HepG2 (cell line): ENCODE data around the gene NME1. TPM values are rescaled to one million over a fixed set of nuclear protein-coding genes. Genes with fewer than 3 reads are reported as not detected.

Source experiments
- CHD2 ChIP-seq: IDR thresholded peaks from 2 replicates; pipeline ENCODE4 v1.6.1; 2011; ENCODE audit warnings: low read depth, low read length, improper control_type of control experiment
- FOXJ3 ChIP-seq: sonication (generic); formaldehyde crosslinking; IDR thresholded peaks from 2 replicates; pipeline ENCODE4 v1.4.0; 2020; ENCODE audit warnings: missing genetic modification reagents, mild to moderate bottlenecking, borderline replicate concordance
- HES4 ChIP-seq: sonication (generic); formaldehyde crosslinking; IDR thresholded peaks from 2 replicates; pipeline ENCODE4 v1.9.0; 2021; ENCODE audit warnings: mild to moderate bottlenecking, missing genetic modification reagents, borderline replicate concordance
- KLF11 ChIP-seq: IDR thresholded peaks from 2 replicates; pipeline ENCODE4 v1.6.1; 2016; ENCODE audit warnings: missing compliant biosample characterization
- KLF13 ChIP-seq: sonication (generic); formaldehyde crosslinking; IDR thresholded peaks from 2 replicates; pipeline ENCODE4 v1.4.0; 2020; ENCODE audit warnings: mild to moderate bottlenecking, missing genetic modification reagents
- POLR2AphosphoS2 ChIP-seq: IDR thresholded peaks from 2 replicates; pipeline ENCODE4 v1.6.1; 2011; ENCODE audit warnings: low read depth, low read length, improper control_type of control experiment
- POLR2AphosphoS5 ChIP-seq: IDR thresholded peaks from 2 replicates; pipeline ENCODE4 v1.6.1; 2012; ENCODE audit warnings: low read depth, low read length
- SIN3B ChIP-seq: fragments of 150-350 bp; IDR thresholded peaks from 2 replicates; pipeline ENCODE4 v1.6.1; 2014; ENCODE audit warnings: low read length
- ZBTB7A ChIP-seq: sonication (generic); formaldehyde crosslinking; IDR thresholded peaks from 2 replicates; pipeline ENCODE4 v1.8.0; 2022; ENCODE audit warnings: mild to moderate bottlenecking, missing genetic modification reagents
- ZNF251 ChIP-seq: sonication (generic); formaldehyde crosslinking; IDR thresholded peaks from 2 replicates; pipeline ENCODE4 v1.9.0; 2021; ENCODE audit warnings: mild to moderate bottlenecking, missing genetic modification reagents
- ZNF256 ChIP-seq: sonication (generic); formaldehyde crosslinking; conservative IDR thresholded peaks from 2 replicates; pipeline ENCODE4 v1.4.0; 2020; ENCODE audit warnings: missing genetic modification reagents
- ZNF282 ChIP-seq: fragments of 450-650 bp; IDR thresholded peaks from 2 replicates; pipeline ENCODE4 v1.6.1; 2018; ENCODE audit not compliant: partially characterized antibody
- ZNF543 ChIP-seq: sonication (generic); formaldehyde crosslinking; IDR thresholded peaks from 2 replicates; pipeline ENCODE4 v1.4.0; 2020; ENCODE audit warnings: mild to moderate bottlenecking, missing genetic modification reagents
- ZNF563 ChIP-seq: sonication (generic); formaldehyde crosslinking; IDR thresholded peaks from 2 replicates; pipeline ENCODE4 v1.8.0; 2022; ENCODE audit warnings: mild to moderate bottlenecking, moderate library complexity, missing genetic modification reagents
- ZNF616 ChIP-seq: sonication (generic); formaldehyde crosslinking; IDR thresholded peaks from 2 replicates; pipeline ENCODE4 v1.5.0; 2020; ENCODE audit warnings: low read depth, mild to moderate bottlenecking, missing genetic modification reagents
- ZNF841 ChIP-seq: sonication (generic); formaldehyde crosslinking; IDR thresholded peaks from 2 replicates; pipeline ENCODE4 v1.8.1; 2023; ENCODE audit warnings: missing genetic modification reagents, borderline replicate concordance
- polyA plus RNA-seq, 8 experiments: library from polyadenylated mRNA; depleted of rRNA in 3 of 8; stranded (reverse) in 7 of 8; unstranded in 1 of 8; fragments of >200 nt; fragmentation: Illumina TruSeq in 4 of 8; extraction: Trizol in 4 of 8; gene quantifications; 2 replicates each; pipeline versions ENCODE4 v1.2.1 to v1.2.3, GENCODE V29; 2011 to 2016; ENCODE audit warnings: low read depth in 4 of 8, missing spikeins in 1 of 8, mixed read lengths in 1 of 8; ENCODE audit not compliant: insufficient read depth in 1 of 8
- total RNA-seq, 5 experiments: library from RNA; depleted of rRNA; stranded (reverse); fragments of >200 nt; fragmentation: Illumina TruSeq; extraction: Trizol; gene quantifications; 2 replicates each; pipeline ENCODE4 v1.2.3, GENCODE V29; 2016; ENCODE audit warnings: low read depth in 1 of 5
- TF ChIP-seq, protein P1 (sequence below): sonication (generic); formaldehyde crosslinking; IDR thresholded peaks from 2 replicates; pipeline ENCODE4 v1.8.0; 2022; ENCODE audit warnings: mild to moderate bottlenecking, missing genetic modification reagents
- TF ChIP-seq, protein P2 (sequence below): sonication (generic); formaldehyde crosslinking; IDR thresholded peaks from 2 replicates; pipeline ENCODE4 v1.5.0; 2020; ENCODE audit warnings: missing genetic modification reagents
- TF ChIP-seq, protein P3 (sequence below): sonication (generic); formaldehyde crosslinking; IDR thresholded peaks from 2 replicates; pipeline ENCODE4 v1.5.0; 2020; ENCODE audit warnings: mild to moderate bottlenecking, missing genetic modification reagents, moderate library complexity
- TF ChIP-seq, protein P4 (sequence below): IDR thresholded peaks from 2 replicates; pipeline ENCODE4 v1.6.1; 2016; ENCODE audit warnings: low read depth, borderline replicate concordance
- TF ChIP-seq, protein P5 (sequence below): sonication (generic); formaldehyde crosslinking; IDR thresholded peaks from 2 replicates; pipeline ENCODE4 v1.4.0; 2020; ENCODE audit warnings: missing genetic modification reagents

The NME1 gene
- total and polyA plus RNA-seq, 2 of the 13 experiments (the other 11 are each of a cell fraction or from before 2014, with no cell fraction given), result 295 to 516 TPM

DNA sequence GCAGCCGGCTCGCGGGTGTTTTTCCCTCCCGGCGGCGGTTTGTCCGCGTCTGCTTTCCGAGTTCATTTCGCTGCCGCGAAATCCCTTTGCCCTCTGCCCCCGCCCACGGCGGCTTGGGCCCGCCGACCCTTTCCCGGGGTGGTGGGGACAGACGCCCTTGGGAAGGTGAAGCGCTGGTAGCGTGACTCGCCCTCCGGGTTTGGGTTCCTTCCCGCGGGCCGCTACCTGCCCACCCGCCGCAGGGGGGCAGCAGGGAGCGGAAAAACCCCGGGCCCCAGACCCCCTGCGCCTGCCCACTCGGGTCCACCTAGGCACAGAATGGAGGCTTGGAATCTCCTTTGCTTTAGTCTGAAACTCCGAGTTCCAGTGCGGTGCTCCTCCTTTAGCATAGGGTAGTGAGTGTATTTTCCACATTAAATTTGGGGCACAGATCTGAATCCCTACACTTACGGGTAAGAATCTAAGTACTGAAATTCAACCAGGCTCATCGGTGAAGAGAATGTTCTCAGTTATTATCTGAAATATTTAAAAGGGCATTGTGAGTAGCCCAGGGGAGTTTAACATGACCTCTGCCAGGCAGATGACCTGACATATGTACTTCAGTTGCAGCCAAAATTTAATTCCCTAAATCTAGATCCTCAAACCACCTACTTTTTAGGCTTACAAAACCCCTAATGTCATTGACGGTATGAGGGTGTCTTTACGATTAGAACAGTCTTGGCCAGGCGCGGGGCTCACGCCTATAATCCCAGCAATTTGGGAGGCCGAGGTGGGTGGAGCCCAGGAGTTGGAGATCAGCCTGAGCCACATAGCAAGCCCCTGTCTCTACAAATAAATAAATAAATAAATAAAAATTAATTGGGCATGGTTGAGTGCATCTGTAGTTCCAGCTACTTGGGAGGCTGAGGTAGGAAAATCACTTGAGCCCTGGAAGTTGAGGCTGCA, 13.9 kb downstream of the NME1 start (continued):
- TF ChIP-seq ZNF563, result no peak; the same call in 1 of the 2 replicates
- no peak for TF ChIP-seq ZNF841 (CRISPR knock-in tag)
- no peak for TF ChIP-seq ZNF282
- 0 out of 2 replicates have a peak, but pooled peaks have one; percentile 67 for TF ChIP-seq KLF13
- TF ChIP-seq, protein P1, sequence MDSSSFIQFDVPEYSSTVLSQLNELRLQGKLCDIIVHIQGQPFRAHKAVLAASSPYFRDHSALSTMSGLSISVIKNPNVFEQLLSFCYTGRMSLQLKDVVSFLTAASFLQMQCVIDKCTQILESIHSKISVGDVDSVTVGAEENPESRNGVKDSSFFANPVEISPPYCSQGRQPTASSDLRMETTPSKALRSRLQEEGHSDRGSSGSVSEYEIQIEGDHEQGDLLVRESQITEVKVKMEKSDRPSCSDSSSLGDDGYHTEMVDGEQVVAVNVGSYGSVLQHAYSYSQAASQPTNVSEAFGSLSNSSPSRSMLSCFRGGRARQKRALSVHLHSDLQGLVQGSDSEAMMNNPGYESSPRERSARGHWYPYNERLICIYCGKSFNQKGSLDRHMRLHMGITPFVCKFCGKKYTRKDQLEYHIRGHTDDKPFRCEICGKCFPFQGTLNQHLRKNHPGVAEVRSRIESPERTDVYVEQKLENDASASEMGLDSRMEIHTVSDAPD (CRISPR knock-in tag), result 0 out of 2 replicates have a peak, but pooled peaks have one; percentile 56
- peak; percentile 61 for TF ChIP-seq POLR2AphosphoS5
- TF ChIP-seq, protein P2, sequence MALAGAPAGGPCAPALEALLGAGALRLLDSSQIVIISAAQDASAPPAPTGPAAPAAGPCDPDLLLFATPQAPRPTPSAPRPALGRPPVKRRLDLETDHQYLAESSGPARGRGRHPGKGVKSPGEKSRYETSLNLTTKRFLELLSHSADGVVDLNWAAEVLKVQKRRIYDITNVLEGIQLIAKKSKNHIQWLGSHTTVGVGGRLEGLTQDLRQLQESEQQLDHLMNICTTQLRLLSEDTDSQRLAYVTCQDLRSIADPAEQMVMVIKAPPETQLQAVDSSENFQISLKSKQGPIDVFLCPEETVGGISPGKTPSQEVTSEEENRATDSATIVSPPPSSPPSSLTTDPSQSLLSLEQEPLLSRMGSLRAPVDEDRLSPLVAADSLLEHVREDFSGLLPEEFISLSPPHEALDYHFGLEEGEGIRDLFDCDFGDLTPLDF (CRISPR knock-in tag), result no peak
- peak; percentile 81; the same call in 1 of the 2 replicates for TF ChIP-seq ZBTB7A (CRISPR knock-in tag)
- TF ChIP-seq, protein P3, sequence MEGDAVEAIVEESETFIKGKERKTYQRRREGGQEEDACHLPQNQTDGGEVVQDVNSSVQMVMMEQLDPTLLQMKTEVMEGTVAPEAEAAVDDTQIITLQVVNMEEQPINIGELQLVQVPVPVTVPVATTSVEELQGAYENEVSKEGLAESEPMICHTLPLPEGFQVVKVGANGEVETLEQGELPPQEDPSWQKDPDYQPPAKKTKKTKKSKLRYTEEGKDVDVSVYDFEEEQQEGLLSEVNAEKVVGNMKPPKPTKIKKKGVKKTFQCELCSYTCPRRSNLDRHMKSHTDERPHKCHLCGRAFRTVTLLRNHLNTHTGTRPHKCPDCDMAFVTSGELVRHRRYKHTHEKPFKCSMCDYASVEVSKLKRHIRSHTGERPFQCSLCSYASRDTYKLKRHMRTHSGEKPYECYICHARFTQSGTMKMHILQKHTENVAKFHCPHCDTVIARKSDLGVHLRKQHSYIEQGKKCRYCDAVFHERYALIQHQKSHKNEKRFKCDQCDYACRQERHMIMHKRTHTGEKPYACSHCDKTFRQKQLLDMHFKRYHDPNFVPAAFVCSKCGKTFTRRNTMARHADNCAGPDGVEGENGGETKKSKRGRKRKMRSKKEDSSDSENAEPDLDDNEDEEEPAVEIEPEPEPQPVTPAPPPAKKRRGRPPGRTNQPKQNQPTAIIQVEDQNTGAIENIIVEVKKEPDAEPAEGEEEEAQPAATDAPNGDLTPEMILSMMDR (CRISPR knock-in tag), result peak; percentile 90
- 0 out of 2 replicates have a peak, but pooled peaks have one; percentile 32 for TF ChIP-seq CHD2
- no peak for TF ChIP-seq HES4 (CRISPR knock-in tag)
- no peak for TF ChIP-seq KLF11
- no peak for TF ChIP-seq POLR2AphosphoS2
- TF ChIP-seq, protein P4, sequence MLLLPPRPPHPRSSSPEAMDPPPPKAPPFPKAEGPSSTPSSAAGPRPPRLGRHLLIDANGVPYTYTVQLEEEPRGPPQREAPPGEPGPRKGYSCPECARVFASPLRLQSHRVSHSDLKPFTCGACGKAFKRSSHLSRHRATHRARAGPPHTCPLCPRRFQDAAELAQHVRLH, result peak; percentile 82; the same call in 1 of the 2 replicates
- peak; percentile 59; the same call in 1 of the 2 replicates for TF ChIP-seq ZNF256 (CRISPR knock-in tag)
- no peak for TF ChIP-seq SIN3B
- TF ChIP-seq ZNF543 (CRISPR knock-in tag), result peak; percentile 70; the same call in 1 of the 2 replicates
- TF ChIP-seq FOXJ3 (CRISPR knock-in tag), result no peak
- TF ChIP-seq, protein P5, sequence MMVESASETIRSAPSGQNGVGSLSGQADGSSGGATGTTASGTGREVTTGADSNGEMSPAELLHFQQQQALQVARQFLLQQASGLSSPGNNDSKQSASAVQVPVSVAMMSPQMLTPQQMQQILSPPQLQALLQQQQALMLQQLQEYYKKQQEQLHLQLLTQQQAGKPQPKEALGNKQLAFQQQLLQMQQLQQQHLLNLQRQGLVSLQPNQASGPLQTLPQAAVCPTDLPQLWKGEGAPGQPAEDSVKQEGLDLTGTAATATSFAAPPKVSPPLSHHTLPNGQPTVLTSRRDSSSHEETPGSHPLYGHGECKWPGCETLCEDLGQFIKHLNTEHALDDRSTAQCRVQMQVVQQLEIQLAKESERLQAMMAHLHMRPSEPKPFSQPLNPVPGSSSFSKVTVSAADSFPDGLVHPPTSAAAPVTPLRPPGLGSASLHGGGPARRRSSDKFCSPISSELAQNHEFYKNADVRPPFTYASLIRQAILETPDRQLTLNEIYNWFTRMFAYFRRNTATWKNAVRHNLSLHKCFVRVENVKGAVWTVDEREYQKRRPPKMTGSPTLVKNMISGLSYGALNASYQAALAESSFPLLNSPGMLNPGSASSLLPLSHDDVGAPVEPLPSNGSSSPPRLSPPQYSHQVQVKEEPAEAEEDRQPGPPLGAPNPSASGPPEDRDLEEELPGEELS (CRISPR knock-in tag), result no peak; the same call in 1 of the 2 replicates
- TF ChIP-seq ZNF251, result 0 out of 2 replicates have a peak, but pooled peaks have one; percentile 61
- TF ChIP-seq ZNF616 (CRISPR knock-in tag), result no peak
